HG03097 (cell line): Measurements from ENCODE around the gene SULT1B1.

Experiments
- ATAC-seq: cut with Tn5 transposase; IDR thresholded peaks from one replicate; pipeline ENCODE4 v1.9.1; 2021; ENCODE audit not compliant: unreplicated experiment, low FRiP score

The SULT1B1 gene

DNA sequence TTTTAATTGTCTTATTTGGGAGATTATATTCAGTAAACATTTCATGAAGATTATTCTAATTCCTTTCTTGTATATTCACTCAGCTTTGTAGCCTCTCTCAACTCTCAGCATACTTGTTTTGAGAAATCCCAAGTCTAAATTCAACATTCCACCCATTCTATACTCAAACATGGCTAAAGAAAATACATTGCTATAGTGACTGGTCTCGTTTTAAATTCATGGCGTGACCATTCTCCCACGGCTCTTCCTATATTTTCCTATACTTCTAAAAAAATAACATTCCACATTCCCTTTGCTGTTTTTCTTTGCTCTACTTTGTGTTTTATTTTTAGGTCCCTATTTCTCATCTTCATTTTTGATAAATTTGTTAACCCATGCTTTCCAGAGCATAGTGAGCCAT, 58.2 kb downstream of the SULT1B1 start:
- ATAC-seq: no peak

- no peak for ATAC-seq
These were observed 58.7 kb downstream of the SULT1B1 start for GRCh38 chr4:69701696-69702095.

DNA sequence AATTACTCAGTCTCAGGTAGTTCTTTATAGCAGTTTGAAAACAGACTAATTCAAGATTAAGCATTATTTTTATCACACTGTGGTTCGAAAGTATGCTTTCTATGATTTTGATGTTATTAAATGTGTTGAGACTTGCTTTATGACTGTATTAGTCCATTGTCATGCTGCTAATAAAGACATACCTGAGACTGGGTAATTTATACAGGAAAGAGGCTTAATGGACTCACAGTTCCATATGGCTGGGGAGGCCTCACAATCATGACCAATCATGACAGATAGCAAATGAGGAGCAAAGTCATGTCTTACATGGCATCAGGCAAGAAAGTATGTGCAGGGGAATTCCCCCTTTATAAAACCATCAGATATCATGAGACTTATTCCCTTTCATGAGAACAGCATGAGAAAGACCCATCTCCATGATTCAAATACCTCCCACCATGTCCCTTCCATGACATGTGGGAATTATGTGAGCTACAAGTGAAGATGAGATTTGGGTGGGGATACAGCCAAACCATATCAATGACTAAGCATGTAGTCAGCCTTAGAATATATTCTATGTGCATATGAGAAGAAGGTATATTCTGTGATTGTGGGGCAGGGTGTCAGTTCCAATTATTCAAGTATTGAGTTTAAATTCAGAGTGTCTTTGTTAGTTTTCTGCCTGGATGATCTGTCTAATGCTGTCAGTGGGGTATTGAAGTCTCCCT, 62.7 kb downstream of the SULT1B1 start:
- ATAC-seq: no peak

GRCh38 chr4:69689599-69689998, 70.8 kb downstream of the SULT1B1 start:
- ATAC-seq: no peak

- ATAC-seq: no peak
These were observed 75.6 kb downstream of the SULT1B1 start for GRCh38 chr4:69684804-69685203.
